ENCODE results near the gene JUND.

DNA sequence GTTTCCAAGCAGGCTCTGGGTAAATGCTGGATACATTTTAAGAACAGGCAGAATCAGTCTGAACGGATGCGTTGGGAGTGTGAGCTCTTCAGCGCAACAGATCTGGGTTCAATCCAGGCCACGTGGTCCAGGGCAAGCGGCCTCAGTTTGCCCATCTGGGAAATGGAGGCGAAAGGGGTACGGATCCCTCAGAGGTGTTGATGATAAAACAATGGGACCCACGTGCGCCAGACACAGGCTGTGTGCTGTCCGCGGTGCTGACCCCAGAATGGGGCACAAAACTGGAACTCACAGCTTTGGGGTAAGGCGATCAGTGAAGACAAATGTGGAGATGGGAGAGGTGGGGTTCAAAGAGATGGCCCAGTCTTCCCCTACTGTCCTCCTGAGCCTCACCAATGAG lies 42.1 kb downstream of the JUND start:
- TF ChIP-seq CTCF (IDR thresholded peaks at IDR 0.05; ENCODE audit: low read depth, low read length) (no peak), POLR2A (IDR thresholded peaks at IDR 0.05; ENCODE audit: extremely low read depth, insufficient read length) (no peak), MAX (IDR thresholded peaks at IDR 0.05; ENCODE audit: low read depth, low read length) (peak; percentile 98)

Measured in NB4 (cell line).